ENCODE data around the gene HS2ST1.

The HS2ST1 gene

DNA sequence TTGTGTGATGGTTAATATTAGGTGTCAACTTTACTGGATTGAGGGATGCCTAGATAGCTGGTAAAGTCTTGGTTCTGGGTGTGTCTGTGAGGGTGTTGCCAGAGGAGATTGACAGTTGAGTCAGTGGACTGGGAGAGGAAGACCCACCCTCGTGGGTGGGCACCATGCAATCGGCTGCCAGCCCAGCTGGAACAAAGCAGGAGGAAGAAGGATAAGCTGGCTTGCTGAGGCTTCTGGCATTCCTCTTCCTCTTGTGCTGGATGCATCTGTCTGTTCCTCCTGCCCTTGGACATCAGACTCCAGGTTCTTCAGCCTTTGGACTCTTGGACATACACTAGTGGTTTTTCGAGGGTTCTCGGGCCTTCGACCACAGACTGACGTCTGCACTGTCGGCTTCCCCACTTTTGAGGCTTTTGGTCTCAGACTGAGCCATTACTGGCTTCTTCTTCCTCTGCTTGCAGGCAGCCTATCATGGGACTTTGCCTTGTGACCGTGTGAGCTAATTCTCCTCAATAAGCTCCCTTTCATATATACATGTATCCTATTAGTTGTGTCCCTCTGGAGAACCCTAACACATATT lies 230.0 kb downstream of the HS2ST1 start:
- no peak for DNase-seq

- DNase-seq = no peak
These were observed 230.5 kb downstream of the HS2ST1 start for GRCh38 chr1:87144981-87145380.

DNA sequence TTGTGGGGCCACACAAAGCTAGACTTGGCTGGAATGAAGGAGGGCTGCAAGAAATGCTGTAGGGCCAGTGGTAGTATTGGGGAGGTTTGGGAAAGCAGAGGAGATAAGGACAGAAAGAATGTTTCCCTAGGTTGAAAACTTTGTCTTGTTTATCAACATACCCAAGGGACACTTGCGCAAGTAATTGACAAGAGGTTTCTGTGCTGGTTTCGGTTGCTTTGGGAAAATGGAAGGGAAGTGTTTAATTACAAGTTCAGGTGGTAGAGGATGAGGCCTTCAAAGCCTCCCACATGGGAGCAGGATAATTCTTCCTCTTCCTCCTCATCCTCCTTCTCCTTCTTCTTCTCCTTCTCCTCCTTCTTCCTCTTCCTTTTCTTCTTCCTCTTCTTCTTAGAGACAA lies 232.1 kb downstream of the HS2ST1 start:
- no peak for DNase-seq

GRCh38 chr1:87146986-87147385 lies 232.6 kb downstream of the HS2ST1 start:
- DNase-seq = no peak

GRCh38 chr1:87147851-87148250 lies 233.4 kb downstream of the HS2ST1 start:
- DNase-seq = no peak

DNA sequence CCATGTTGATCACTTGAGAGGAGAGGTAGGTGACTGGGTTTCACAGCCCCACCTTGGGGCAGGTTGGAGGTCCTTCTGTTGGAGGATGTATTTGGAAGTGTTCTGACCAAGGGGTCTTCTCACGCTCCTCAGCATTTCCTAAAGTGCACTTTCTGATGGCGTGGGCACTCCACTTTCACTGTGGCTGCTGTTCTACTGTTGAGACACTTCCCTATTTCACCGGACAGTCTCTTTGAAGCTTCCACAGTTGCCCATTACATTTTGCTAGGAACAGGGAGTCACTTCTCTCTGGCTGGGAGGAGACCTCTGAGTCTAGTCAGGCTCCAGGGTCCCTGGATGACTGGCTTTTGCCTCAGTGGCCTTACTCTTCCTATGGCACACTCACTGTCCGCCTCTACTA lies 234.2 kb downstream of the HS2ST1 start:
- DNase-seq = no peak

DNA sequence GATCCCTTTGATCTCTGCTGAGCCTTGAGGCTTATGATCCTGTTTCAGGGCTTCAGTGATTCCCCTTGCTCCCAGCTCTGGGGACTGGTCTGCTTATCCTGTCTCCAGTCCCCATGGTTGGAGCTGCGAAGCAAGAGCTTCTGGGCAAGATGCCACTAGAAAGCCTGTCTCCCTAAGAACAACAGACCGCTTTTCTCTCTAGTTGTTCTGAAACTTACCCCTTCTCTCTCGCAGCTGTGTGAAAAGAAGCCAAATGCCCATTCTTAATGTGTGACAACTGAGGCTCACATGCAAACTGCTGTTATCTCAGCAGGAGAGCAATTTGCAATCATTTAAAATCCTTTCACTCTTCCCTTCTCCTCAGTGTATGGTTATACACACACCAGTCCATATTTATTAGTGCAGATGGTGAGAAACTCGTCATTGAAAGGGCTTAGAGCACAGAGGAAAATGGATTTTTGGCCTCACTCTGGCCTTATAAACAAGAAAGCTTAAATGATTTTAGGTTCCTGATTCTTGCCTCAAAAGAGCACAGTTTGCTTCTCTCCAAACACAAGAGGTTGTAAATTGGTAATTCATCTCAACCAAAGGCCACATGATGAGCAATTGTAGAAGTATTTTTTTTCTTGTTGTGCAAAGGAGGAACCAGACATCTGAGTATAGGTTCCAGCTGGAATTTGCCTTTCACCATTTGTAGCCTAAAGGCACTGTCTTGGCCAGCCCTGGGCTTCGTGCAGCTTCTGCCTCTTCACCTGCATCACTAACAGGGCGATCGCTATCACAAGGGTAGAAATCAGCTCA lies 235.0 kb downstream of the HS2ST1 start:
- no peak for DNase-seq

GRCh38 chr1:87150143-87150542 lies 235.7 kb downstream of the HS2ST1 start:
- DNase-seq = no peak

DNA sequence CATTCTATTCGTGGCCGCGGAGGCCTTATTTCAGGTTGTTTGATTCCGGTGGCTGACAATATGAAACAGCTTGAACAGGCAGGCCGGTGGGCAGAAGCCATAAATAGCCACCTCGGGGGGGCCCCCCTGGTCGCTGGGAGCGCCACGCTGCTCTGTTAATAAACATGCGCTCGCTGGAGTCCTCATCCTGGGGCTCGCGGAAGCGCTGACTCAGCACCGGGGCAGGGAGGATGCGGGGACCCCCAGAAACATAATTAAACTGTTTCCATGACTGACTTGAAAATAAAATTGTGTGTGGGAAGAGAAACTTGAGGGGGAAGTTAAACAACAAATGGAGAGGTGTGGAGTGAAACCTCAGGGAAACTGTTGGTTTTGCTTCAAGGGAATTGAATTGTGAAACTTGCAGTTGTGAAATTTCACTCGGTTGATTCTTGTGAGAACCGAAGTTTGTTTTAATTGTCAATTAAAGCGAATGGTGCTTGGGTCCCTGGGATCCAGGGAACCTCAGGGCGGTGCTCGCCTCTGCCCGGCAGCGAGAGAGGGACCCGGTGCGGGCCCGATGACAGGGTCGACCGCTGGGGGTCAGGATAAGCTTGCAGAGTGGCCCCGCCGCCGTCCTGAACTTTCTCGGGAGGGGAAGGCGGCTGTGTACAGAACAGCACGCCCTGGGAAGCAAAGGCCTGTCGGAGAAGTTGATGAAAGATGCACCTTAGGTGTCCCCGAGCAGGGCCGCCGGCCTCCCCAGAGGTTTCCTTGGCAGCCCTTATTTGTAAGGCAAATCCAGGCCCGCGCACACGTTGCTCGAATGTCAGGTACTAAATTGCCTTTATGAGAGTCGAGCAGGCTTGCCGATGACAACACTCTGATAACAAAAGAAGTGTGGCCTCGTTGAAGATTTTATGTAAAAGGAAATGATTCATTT lies 237.3 kb downstream of the HS2ST1 start:
- peak; percentile 25 for DNase-seq

DNA sequence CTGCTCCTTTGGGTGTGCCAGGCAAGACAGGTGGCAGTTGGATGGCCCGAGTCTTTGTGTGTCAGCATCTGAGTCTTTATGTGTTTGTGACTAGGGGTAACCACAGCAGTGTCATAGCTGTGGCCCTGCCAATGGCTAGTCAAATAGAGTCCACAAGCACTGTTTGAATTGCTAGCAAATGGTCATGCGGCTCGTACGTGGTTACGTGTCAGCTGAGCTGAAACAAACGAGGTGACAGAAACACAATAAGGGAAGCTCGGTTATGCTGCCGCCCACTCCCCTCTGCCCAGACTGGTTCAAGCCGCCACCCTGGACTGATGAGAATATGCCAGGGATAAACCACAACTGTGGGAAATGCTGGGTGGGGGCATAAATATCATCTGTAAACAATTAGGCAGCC lies 239.9 kb downstream of the HS2ST1 start:
- no peak for DNase-seq

- DNase-seq = no peak
These were observed 240.7 kb downstream of the HS2ST1 start for GRCh38 chr1:87155170-87155569.

DNA sequence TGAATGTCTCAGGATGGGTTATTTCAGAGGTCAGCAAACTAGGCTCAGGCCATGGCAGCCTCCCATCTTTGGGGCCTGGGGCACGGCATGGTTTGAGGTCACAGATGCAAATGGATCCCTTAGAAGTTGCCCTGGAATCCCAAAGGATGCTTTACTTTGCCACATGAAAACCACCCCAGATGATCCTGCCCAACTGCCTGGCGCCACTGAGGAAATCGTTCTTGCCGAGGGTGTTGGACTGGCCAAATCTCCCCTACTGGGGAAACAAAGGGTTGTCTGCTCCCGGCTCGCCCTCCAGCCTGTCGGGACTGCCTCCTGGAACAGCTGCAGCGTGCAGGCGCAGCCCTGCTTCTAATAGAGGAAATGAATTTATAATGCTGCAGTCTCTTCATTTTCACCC lies 241.2 kb downstream of the HS2ST1 start:
- no peak for DNase-seq

DNA sequence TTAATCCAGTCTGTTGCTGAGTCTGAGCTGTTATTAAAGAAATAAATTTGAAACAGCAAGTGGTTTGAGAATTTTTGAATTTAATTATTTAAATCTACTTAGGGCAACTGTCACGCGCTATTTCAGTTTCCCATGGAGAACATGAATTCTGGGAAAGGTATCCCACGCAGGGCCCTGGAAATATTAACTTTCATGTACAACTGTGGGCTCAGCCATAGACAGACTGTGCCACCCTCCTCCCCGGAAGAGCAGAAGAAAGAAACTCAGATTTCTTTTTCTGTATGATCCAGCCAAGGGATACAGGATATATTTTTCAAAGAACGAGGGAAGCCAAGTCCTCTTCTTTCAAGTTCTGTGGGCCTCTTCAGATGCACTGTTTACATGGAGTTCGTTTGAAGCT lies 241.7 kb downstream of the HS2ST1 start:
- no peak for DNase-seq

- no peak for DNase-seq
These were observed 245.0 kb downstream of the HS2ST1 start for GRCh38 chr1:87159378-87159915.

All from activated T-cell treated with anti-CD3 and anti-CD28 coated beads, Interleukin-2, amount 50 U/mL, for 1 hour (primary cell).